CD14-positive monocyte (primary cell): ENCODE data around the gene FBL. TPM values are rescaled to one million over a fixed set of nuclear protein-coding genes. Genes with fewer than 3 reads are reported as not detected.
"Not testable (repeated sequence)": the region's sequence is repeated elsewhere in the genome, so short reads cannot be mapped to it uniquely, and the experiment has no call there.

Experiments used
- DNase-seq, 3 donors: peaks; one replicate each; pipeline ENCODE4 v3.0.0-alpha.2; 2011 to 2022
- H2AFZ ChIP-seq: 2 replicates; pipeline ENCODE4 v1.6.0; 2012; ENCODE audit warnings: mild to moderate bottlenecking, low read depth, low read length, inconsistent platforms; ENCODE audit not compliant: insufficient read depth, poor library complexity, severe bottlenecking
- H3K27ac ChIP-seq, 2 donors: 1 replicate in 1 of 2; 2 replicates in 1 of 2; pipeline ENCODE4 v1.5.1; 2012 to 2013; ENCODE audit warnings: low read length in 2 of 2, control low read depth in 1 of 2, inconsistent platforms in 1 of 2, low read depth in 1 of 2, mild to moderate bottlenecking in 1 of 2
- H3K27me3 ChIP-seq, 2 donors: one replicate each; pipeline versions ENCODE4 v1.6.0 to v1.6.1; 2011 to 2013; ENCODE audit warnings: low read length in 2 of 2; ENCODE audit not compliant: control insufficient read depth in 2 of 2, insufficient read depth in 2 of 2
- H3K36me3 ChIP-seq, 2 donors: replicated peaks in 1 of 2; 1 replicate in 1 of 2; 2 replicates in 1 of 2; pipeline versions ENCODE4 v1.5.1 to v1.6.1; 2012 to 2013; ENCODE audit warnings: low read length in 2 of 2, control low read depth in 1 of 2, inconsistent platforms in 1 of 2, mild to moderate bottlenecking in 1 of 2; ENCODE audit not compliant: insufficient read depth in 2 of 2, control insufficient read depth in 1 of 2
- H3K4me1 ChIP-seq, 2 donors: 1 replicate in 1 of 2; 2 replicates in 1 of 2; pipeline versions ENCODE4 v1.5.1 to v1.6.1; 2012 to 2013; ENCODE audit warnings: low read length in 2 of 2, control low read depth in 1 of 2, inconsistent platforms in 1 of 2, mild to moderate bottlenecking in 1 of 2, moderate library complexity in 1 of 2; ENCODE audit not compliant: insufficient read depth in 2 of 2, control insufficient read depth in 1 of 2
- H3K4me2 ChIP-seq: replicated peaks from 2 replicates; pipeline ENCODE3; 2012; ENCODE audit warnings: low read length, moderate library complexity, mild to moderate bottlenecking; ENCODE audit not compliant: poor library complexity, severe bottlenecking; ENCODE audit errors: extremely low read depth
- H3K4me3 ChIP-seq, 3 experiments: fragments of 200-600 bp in 1 of 3; sonication (generic) in 1 of 3; replicated peaks in 1 of 3; 1 replicate in 2 of 3; 2 replicates in 1 of 3; pipeline ENCODE4 v1.5.1; 2011 to 2013; ENCODE audit warnings: low read length in 3 of 3, mild to moderate bottlenecking in 3 of 3, control low read depth in 2 of 3, low read depth in 2 of 3, inconsistent platforms in 1 of 3, moderate library complexity in 1 of 3
- H3K79me2 ChIP-seq: 2 replicates; pipeline ENCODE4 v1.6.0; 2012; ENCODE audit warnings: mild to moderate bottlenecking, control low read depth, inconsistent platforms, low read length, moderate library complexity; ENCODE audit not compliant: insufficient read depth
- H3K9ac ChIP-seq: 2 replicates; pipeline ENCODE4 v1.6.0; 2017; ENCODE audit warnings: low read length, mild to moderate bottlenecking; ENCODE audit not compliant: insufficient read depth, poor library complexity, severe bottlenecking
- H3K9me3 ChIP-seq, 2 donors: replicated peaks in 1 of 2; 1 replicate in 1 of 2; 2 replicates in 1 of 2; pipeline versions ENCODE4 v1.5.1 to v1.6.1; 2012 to 2013; ENCODE audit warnings: low read length in 2 of 2, control low read depth in 1 of 2; ENCODE audit not compliant: control insufficient read depth in 1 of 2, insufficient read depth in 1 of 2
- H4K20me1 ChIP-seq: 2 replicates; pipeline ENCODE4 v1.6.0; 2012; ENCODE audit warnings: mild to moderate bottlenecking, low read length, control low read depth, moderate library complexity; ENCODE audit not compliant: insufficient read depth
- H3K27ac Mint-ChIP-seq, 7 donors: one replicate each; pipeline ENCODE4 v1.8.0; 2020; ENCODE audit warnings: mild to moderate bottlenecking in 7 of 7, mixed read lengths in 7 of 7, moderate library complexity in 6 of 7, inconsistent platforms in 2 of 7
- H3K27me3 Mint-ChIP-seq, 3 donors: one replicate each; pipeline ENCODE4 v1.8.0; 2021 to 2022; ENCODE audit warnings: low read depth in 3 of 3, mild to moderate bottlenecking in 3 of 3, mixed read lengths in 3 of 3, moderate library complexity in 3 of 3, inconsistent platforms in 1 of 3
- H3K36me3 Mint-ChIP-seq, 2 donors: one replicate each; pipeline ENCODE4 v1.8.0; 2020; ENCODE audit warnings: mixed read lengths in 2 of 2, inconsistent platforms in 1 of 2, mild to moderate bottlenecking in 1 of 2
- H3K4me1 Mint-ChIP-seq: one replicate; pipeline ENCODE4 v1.8.0; 2020; ENCODE audit warnings: mild to moderate bottlenecking, mixed read lengths
- H3K4me3 Mint-ChIP-seq, 2 donors: one replicate each; pipeline ENCODE4 v1.8.0; 2020; ENCODE audit warnings: mild to moderate bottlenecking in 2 of 2, mixed read lengths in 2 of 2, moderate library complexity in 1 of 2
- H3K9me3 Mint-ChIP-seq, 7 donors: one replicate each; pipeline ENCODE4 v1.8.0; 2020 to 2022; ENCODE audit warnings: mixed read lengths in 7 of 7, mild to moderate bottlenecking in 6 of 7, moderate library complexity in 6 of 7, inconsistent platforms in 2 of 7
- WGBS: methylation state at CpG from one replicate; pipeline ENCODE4 v1.1.5; 2013; ENCODE audit warnings: missing lambda C conversion rate; ENCODE audit not compliant: insufficient coverage; 5-methylcytosine and 5-hydroxymethylcytosine counted together
- intact Hi-C, 2 donors: fragments of 100-400 bp; cut with micrococcal nuclease; formaldehyde crosslinking; loops; one replicate each; pipeline versions ENCODE4 v1.15.0 to v1.15.1; 2023
- polyA minus RNA-seq: library from RNA; depleted of rRNA, polyadenylated mRNA; stranded (reverse); fragments of >200 nt; gene quantifications from 2 replicates; pipeline ENCODE4 v1.2.3, GENCODE V29; 2012
- polyA plus RNA-seq, 3 donors: library from polyadenylated mRNA; depleted of rRNA in 1 of 3; unstranded in 2 of 3; stranded (reverse) in 1 of 3; fragments of 300-500 nt in 2 of 3; fragments of >200 nt in 1 of 3; fragmentation: Illumina TruSeq in 2 of 3; gene quantifications; 1 replicate in 2 of 3; 2 replicates in 1 of 3; pipeline ENCODE4 v1.2.3, GENCODE V29; 2012 to 2021
- total RNA-seq, 12 experiments: library from RNA in 1 of 12; stranded (reverse) in 1 of 12; fragments of 120-200 nt in 1 of 12; gene quantifications; one replicate each; pipeline ENCODE4 v1.2.4 and lab custom pipeline; 2013 to 2026; ENCODE audit warnings: mixed read lengths in 6 of 12, inconsistent platforms in 1 of 12
- TF ChIP-seq, protein P1 (sequence below): fragments of 200-600 bp; IDR thresholded peaks from one replicate; pipeline ENCODE4 v1.8.0; 2022; ENCODE audit warnings: antibody characterized with exemption, mild to moderate bottlenecking

The FBL gene
- 107 TPM for total RNA-seq (2013)
- polyA plus RNA-seq = 100 to 1,000 TPM in 1 of 3 donors, 10 to 100 TPM in 2; 57.1 to 157 (median 60.3) TPM
- polyA minus RNA-seq = 117 and 208 TPM in 2 replicates
- total RNA-seq (lab: John Stamatoyannopoulos, UW) = 8.8 to 42.6 (median 25.5) reads per million in 11 experiments

DNA sequence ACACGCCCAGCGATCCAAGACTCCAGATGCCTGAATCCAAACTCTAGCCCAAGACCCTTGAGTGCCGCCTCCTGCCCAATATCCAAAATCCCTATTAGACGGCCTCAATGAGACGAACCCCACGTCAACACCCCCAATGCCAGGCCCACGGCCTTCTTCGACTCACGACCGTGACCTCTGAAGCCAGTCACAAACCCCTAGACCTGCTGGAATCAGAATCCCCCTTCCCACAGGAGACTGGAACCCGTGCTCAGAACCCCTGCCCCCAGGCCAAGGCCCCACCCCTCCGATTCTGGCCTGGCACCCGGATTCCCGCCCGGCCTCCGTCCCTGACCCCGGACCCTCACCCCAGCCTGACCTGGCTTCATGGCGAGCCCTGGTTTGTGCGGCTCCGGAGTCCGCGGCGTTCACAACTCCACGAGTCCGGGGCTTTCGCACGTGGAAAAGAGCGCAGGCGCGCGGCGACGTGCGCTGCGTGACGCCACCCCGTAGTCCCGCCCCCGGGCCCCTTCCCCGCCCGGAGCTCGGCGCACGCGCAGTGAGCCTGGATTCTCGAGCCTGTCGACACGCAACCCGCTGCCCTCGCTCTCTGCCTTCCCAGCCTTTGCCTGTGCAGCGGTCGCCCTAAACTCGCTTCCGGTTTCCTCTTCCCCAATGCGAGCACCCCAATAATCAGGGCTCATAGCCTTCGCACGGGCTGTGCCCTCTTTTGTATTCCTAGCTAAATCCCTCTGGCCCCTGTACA is at the start of gene FBL:
Gene FBL, minus strand, starts transcription at position 447 of the 745 bp plus-strand sequence. Its CDS starts 79 bp downstream, at position 368.
- under 1% methylated on average over 57 of the region's 57 CpGs for WGBS

DNA sequence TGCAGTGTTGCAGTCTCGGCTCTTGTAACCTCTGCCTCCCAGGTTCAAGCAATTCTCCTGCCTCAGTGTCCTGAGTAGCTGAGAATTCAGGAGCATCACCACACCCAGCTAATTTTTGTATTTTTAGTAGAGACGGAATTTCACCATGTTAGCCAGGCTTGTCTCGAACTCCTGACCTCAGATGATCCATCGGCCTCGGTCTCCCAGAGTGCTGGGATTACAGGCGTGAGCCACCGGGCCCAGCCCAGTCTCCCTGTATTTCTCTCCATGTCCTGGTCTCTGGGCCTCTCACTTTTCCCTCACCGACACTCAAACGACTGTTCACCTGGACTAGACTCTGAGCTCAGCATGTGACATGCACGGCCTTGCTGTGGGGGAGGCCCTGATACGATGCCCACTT is 48.9 kb upstream of the FBL start:
- H3K9ac ChIP-seq, H3K36me3 ChIP-seq, H3K4me2 ChIP-seq, H3K27ac Mint-ChIP-seq, H3K4me1 Mint-ChIP-seq, H3K9me3 Mint-ChIP-seq, H3K27ac ChIP-seq, intact Hi-C loops, H3K4me1 ChIP-seq, H3K4me3 ChIP-seq, DNase-seq, H3K9me3 ChIP-seq, H3K4me3 Mint-ChIP-seq, H3K36me3 Mint-ChIP-seq, H2AFZ ChIP-seq, H3K79me2 ChIP-seq, H4K20me1 ChIP-seq: not testable (repeated sequence)
- H3K27me3 ChIP-seq = peaks cover 0 to 16% of the 10 kb centered on the region in 2 donors
- H3K27me3 Mint-ChIP-seq = peaks cover 26 to 33% (median 33%) of the 10 kb centered on the region in 3 donors
- WGBS = 100% methylated on average over 5 of the region's 11 CpGs

More for the DNA sequence above, at the start of gene FBL:
- peak within 1 kb of the TSS; percentile 72 for H3K9ac ChIP-seq
- peaks cover 28 to 39% of the 10 kb centered on the region in 2 donors for H3K4me1 ChIP-seq
- H2AFZ ChIP-seq = peak within 1 kb of the TSS; percentile 93
- intact Hi-C loops = no loop called here
- Mint-ChIP-seq H3K4me1 (peaks cover 46% of the 10 kb centered on the region), H3K27me3 (no peaks in the 10 kb centered on the region), H3K4me3 (peak within 1 kb of the TSS; percentile 85 to 93), H3K27ac (peak within 1 kb of the TSS; percentile 90 to 98 (median 94)), H3K9me3 (peaks cover 0 to 1% (median 0%) of the 10 kb centered on the region in 7 donors), H3K36me3 (no peaks in the 10 kb centered on the region)
- H3K27ac ChIP-seq = peak within 1 kb of the TSS; percentile 32 to 83
- H4K20me1 ChIP-seq = peaks cover 13% of the 10 kb centered on the region
- no peaks in the 10 kb centered on the region for H3K36me3 ChIP-seq
- H3K4me3 ChIP-seq = peak within 1 kb of the TSS; percentile 50 to 82 (median 79)
- H3K9me3 ChIP-seq = no peaks in the 10 kb centered on the region
- H3K79me2 ChIP-seq = peaks cover 50% of the 10 kb centered on the region
- H3K4me2 ChIP-seq = peak within 1 kb of the TSS; percentile 89
- DNase-seq = peak; percentile 90 to 95 (median 92)
- TF ChIP-seq, protein P1, sequence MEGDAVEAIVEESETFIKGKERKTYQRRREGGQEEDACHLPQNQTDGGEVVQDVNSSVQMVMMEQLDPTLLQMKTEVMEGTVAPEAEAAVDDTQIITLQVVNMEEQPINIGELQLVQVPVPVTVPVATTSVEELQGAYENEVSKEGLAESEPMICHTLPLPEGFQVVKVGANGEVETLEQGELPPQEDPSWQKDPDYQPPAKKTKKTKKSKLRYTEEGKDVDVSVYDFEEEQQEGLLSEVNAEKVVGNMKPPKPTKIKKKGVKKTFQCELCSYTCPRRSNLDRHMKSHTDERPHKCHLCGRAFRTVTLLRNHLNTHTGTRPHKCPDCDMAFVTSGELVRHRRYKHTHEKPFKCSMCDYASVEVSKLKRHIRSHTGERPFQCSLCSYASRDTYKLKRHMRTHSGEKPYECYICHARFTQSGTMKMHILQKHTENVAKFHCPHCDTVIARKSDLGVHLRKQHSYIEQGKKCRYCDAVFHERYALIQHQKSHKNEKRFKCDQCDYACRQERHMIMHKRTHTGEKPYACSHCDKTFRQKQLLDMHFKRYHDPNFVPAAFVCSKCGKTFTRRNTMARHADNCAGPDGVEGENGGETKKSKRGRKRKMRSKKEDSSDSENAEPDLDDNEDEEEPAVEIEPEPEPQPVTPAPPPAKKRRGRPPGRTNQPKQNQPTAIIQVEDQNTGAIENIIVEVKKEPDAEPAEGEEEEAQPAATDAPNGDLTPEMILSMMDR = no peak
- H3K27me3 ChIP-seq = no peaks in the 10 kb centered on the region

DNA sequence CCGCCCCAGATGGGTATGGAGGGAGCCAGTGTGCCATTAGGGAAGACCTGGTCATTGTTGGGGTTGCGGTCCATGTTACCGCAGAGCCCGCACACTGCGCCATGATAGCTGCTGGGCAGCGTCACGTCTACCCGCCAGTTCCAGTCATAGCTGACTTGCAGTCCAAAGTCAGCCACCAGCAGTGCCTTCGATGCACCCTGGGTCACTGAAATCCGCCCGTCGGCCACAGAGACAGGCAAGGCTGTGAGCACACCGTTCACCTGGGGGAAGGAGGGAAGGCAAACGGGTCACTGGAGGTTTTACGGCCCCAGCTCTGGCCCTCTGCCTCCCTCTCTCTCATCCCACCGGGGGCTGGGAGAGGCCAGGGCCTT is 48.0 kb upstream of the FBL start:
- H3K36me3 ChIP-seq, DNase-seq, H3K27ac ChIP-seq, H3K4me2 ChIP-seq, H3K9me3 Mint-ChIP-seq, H3K4me1 ChIP-seq, H3K36me3 Mint-ChIP-seq, H3K79me2 ChIP-seq, H3K4me1 Mint-ChIP-seq, intact Hi-C loops, H3K9ac ChIP-seq, H4K20me1 ChIP-seq, H2AFZ ChIP-seq, H3K9me3 ChIP-seq, H3K4me3 ChIP-seq, H3K4me3 Mint-ChIP-seq, H3K27ac Mint-ChIP-seq: not testable (repeated sequence)
- peaks cover 0 to 16% of the 10 kb centered on the region in 2 donors for H3K27me3 ChIP-seq
- peaks cover 30 to 36% (median 36%) of the 10 kb centered on the region in 3 donors for H3K27me3 Mint-ChIP-seq
- WGBS = 87% methylated on average over 6 of the region's 16 CpGs
